HG02885 (cell line): ENCODE data around the gene ADAMTS7.
A peak's percentile ranks its signal among the peaks of the same experiment; 100 is the strongest.
"Not testable (repeated sequence)": the region's sequence is repeated elsewhere in the genome, so short reads cannot be mapped to it uniquely, and the experiment has no call there.

Source experiments
- ATAC-seq: cut with Tn5 transposase; IDR thresholded peaks from one replicate; pipeline ENCODE4 v1.9.1; 2021; ENCODE audit warnings: mild to moderate bottlenecking; ENCODE audit not compliant: unreplicated experiment, poor library complexity

ADAMTS7 gene

DNA sequence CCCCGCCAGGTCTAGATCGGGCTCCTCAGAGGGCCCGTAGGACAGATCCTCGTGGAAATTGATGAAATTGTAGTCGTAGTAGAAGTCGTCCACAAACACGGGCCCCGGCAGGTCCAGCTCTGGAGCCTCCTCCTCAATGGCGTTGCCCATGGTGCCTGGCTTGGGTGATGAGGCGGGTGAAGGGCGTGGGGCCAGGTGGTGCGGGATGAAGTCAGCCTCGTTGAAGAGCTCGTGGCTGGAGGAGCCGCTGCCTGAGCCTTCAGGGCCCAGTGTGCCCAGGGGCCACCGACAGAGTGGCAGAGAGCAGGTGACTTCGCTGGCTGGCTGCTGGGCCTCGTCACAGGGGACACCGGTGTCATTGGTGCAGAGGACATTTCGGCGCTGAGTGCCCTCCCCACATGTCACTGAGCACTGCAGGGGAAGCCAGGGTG lies 44.6 kb downstream of the ADAMTS7 start:
- ATAC-seq = not testable (repeated sequence)

DNA sequence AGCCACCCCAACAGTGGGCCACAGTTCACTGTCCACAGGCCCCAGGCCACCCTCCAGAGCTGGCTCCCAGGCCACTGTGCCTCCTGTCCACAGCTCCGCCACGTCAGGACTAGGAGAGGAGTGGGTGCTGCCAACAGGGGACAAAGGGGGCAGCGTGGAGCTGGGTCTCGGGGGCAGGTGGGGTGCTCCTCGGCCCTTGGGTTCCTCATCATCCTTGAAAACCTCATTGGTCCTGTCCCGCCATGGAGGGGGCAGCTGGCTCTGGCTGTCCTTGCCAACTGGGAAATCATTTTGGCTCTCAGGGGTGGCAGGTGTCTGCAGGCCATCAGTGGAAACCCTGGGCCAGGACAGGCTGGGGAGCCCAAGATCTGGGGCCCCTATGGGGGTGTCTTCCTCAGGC lies 45.2 kb downstream of the ADAMTS7 start:
- ATAC-seq = no peak

DNA sequence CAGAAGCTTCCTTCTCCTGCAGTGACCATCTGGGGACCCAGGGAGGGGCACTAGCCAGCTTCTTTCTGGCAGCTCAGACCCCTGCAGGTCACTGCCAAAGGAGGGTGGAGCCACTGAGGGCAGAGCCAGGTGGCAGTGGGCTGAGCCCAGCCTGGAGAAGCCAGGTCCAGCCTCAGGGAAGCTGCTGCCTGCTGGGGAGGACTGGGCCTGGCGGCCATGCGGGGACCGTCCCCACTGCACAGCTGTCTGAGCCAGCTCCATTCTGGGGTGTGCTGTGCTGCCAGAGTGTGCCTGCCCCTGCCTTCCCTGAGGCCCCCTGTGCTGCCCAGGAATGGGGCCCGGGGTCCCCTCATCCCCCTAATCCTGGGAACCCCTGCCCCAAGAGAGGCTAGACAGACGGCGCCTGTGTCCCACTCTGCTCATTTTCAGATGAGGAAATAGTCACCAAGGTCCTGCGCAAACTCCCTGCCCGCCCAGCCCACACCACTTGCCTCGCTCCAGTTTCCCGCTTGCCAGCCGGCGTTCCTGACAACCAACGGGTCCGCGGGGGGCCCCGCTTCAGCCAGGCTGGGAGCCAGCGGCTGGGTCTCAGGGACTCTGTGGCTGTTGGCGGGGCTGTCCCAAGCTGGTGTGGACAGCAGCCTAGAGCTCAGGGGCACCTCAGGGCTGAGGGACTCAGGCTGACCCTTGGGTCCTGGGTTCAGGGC lies 46.0 kb downstream of the ADAMTS7 start:
- not testable (repeated sequence) for ATAC-seq

- ATAC-seq = not testable (repeated sequence)
Observed at GRCh38 chr15:78764340-78765153, 46.7 kb downstream of the ADAMTS7 start.

DNA sequence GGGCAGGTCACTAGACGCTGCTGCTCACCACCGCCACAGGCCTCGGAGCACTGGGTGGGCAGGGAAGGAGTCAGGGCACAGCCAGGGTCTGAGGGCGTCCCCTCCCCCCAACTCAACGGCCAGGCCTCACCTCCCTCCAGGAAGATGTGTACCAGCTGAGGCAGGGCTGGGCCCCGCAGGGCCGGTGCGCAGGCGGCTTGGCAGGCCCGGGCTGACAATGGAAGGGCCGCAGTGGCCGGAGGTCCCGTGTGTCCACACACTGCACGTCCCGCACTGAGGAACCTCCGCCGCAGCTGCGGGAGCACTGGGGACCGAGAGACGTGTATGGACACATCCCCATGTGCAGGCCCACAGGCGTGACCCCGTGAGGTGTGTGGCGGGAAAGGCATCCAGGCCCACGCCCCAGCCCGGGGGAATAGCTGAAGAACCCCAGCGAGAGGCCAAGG lies 47.4 kb downstream of the ADAMTS7 start:
- no peak for ATAC-seq

GRCh38 chr15:78762985-78763795 lies 48.1 kb downstream of the ADAMTS7 start:
- ATAC-seq = no peak

- ATAC-seq = not testable (repeated sequence)
Observed at GRCh38 chr15:78762386-78762961, 48.8 kb downstream of the ADAMTS7 start.

- ATAC-seq = no peak
Observed at GRCh38 chr15:78761891-78762385, 49.3 kb downstream of the ADAMTS7 start.

- peak; percentile 50 for ATAC-seq
Observed at GRCh38 chr15:78761475-78761874, 49.8 kb downstream of the ADAMTS7 start.

DNA sequence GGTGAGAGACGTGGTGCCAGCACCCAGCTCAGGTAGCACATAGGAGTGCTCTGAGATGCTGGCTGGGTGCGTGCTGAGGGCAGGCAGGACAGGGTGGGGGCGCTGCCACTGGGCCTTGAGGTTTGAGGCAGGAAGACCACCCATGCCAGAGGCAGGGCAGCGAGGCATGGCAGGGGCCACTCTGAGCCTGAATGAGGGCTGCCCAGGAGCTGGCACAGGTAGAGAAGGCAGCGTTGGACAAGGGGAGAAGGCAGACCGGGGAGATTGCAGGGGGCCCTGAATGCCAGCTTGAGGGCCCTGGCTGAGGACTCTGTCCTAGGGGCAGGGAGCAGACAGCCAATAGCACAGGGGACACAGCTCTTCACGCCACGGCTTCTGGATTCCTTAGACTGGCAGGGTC lies 50.2 kb downstream of the ADAMTS7 start:
- no peak for ATAC-seq

- not testable (repeated sequence) for ATAC-seq
Observed at GRCh38 chr15:78760091-78760882, 51.0 kb downstream of the ADAMTS7 start.

GRCh38 chr15:78759361-78759998 lies 51.8 kb downstream of the ADAMTS7 start:
- ATAC-seq = not testable (repeated sequence)

DNA sequence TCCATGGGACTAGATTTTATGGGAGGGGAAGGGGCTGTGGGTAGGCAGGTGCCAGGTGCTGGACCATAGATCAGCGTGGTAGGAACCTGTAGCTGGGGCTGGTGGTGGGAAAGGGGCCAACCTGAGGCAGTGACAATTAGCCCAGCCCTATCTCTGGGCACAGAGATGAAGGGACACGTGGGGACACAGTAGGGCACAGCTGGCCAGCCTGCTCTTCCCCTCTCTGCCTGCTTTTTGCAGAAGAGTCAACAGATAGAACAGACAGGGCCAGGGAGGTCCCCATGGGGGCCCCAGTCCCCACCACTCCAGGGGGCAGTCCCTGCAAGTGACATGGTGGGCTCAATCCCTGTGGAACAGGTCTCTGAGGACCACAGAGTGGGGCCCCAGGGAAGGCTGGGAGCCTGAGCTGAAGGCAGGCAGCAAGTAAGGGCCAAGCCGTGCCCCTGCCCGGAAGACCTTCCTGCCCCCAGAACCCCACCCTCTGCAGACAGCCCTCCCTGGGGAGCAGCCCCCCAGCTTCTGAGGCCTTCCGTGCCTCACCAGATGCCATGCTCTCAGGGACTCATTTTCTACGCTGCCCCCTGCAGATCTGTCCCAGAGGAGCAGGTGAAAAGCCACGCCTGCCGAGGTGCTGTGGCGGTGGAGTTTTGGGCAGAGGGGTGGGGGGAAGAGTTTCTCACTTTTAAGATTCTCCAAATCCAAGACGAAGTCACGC lies 52.6 kb downstream of the ADAMTS7 start:
- not testable (repeated sequence) for ATAC-seq

DNA sequence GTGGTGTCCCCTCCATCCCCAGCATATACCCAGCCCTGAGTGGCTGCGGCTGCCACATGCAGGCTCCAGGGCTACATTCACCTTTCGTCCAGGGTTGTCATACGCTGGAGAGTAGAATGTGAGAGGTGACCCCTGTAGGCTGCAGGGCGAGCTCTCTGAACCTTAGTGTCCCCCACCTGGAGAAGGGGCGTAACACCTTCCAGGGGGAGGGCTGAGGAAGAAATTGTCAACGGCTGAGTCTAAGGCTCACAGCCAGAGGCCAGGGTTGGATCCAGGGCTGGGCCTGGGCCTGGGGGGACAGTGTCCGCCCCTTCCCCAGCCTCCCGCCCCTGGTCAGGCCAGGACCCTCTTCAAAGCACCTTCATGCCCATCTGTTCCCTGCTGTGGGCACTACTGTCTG lies 53.2 kb downstream of the ADAMTS7 start:
- ATAC-seq = not testable (repeated sequence)

- ATAC-seq = no peak
Observed at GRCh38 chr15:78757636-78757905, 53.7 kb downstream of the ADAMTS7 start.

DNA sequence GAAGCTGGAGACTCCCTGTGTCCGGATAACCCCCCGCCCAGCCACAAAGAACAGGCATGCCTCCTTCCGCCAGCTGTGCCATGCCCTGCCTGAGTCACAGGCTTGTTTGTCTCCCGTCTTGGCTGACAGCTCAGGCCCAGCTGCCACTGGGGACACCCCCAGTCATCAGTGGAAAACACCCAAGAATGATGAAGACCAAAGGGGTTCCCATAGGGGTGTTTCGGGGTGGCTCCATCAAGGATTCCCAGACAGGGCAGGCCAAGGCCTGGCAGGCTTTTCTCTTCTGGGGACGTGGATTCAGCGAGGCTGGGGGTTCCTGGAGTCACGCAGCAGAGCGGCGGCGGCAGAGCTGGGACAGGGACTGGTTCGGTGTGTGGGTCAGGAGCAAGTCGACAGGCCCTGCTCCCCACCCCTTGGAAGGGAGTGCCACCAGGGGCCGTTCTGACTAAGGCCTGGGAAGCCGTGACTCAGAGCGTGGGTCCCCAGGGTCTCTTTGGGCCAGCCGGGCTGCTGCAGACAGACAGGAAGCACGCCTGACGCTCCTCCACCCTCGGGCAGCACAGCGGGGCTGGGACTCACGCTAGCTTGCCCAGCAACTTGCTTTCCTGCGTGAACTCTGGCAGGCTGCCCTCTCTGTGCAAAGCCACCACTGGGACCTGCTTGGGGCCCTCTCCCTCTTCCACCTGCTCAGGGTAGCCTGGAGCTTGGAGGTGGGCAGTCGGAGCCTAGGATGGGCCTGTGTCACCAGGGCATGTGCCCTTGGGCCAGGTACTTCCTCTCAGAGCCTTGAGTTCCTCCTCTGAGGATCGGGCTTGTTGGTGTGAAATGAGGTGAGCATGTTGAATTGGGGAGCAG lies 54.3 kb downstream of the ADAMTS7 start:
- ATAC-seq = peak; percentile 49

- peak; percentile 42 for ATAC-seq
Observed at GRCh38 chr15:78755900-78756591, 55.2 kb downstream of the ADAMTS7 start.
